OCI-LY7 (cell line): Measurements from ENCODE around the gene MRPS33. TPM values are rescaled to one million over a fixed set of nuclear protein-coding genes. Genes with fewer than 3 reads are reported as not detected.
"Not testable (repeated sequence)": the region's sequence is repeated elsewhere in the genome, so short reads cannot be mapped to it uniquely, and the experiment has no call there.

Experiments
- BruUV-seq: library from RNA; stranded (reverse); fragments of 400-500 nt; replicated peaks from 2 replicates; lab custom pipeline; 2021; lab: Mats Ljungman, UMichigan
- CTCF ChIA-PET: fragments of 300-600 bp; sonication (Branson Sonifier 250); formaldehyde crosslinking; loops from one replicate; lab custom pipeline; 2022; ENCODE audit warnings: antibody characterized with exemption; ENCODE audit not compliant: unreplicated experiment; lab: Charles Lee
- POLR2A ChIA-PET: fragments of 300-600 bp; sonication (Branson Sonifier 250); formaldehyde crosslinking; loops from one replicate; lab custom pipeline; 2022; ENCODE audit warnings: antibody characterized with exemption; lab: Charles Lee
- DNase-seq: peaks from one replicate; pipeline ENCODE4 v3.0.0-alpha.2; 2015; ENCODE audit warnings: low spot score
- H2AFZ ChIP-seq: fragments of 200-600 bp; sonication (generic), shearing (Covaris generic); 2 replicates; pipeline ENCODE4 v1.6.1; 2014; ENCODE audit warnings: mild to moderate bottlenecking, antibody characterized with exemption, low read length, moderate library complexity
- H3K27ac ChIP-seq: fragments of 200-600 bp; sonication (generic); 2 replicates; pipeline ENCODE4 v1.5.1; 2014; ENCODE audit warnings: mixed run types, low read depth, mild to moderate bottlenecking, moderate library complexity, low read length, inconsistent platforms; ENCODE audit not compliant: poor library complexity, severe bottlenecking
- H3K36me3 ChIP-seq: fragments of 200-600 bp; sonication (generic); 2 replicates; pipeline ENCODE4 v1.6.1; 2014; ENCODE audit warnings: mild to moderate bottlenecking, antibody characterized with exemption, low read length, moderate library complexity, mixed read lengths; ENCODE audit not compliant: insufficient read depth
- H3K4me1 ChIP-seq: fragments of 200-600 bp; sonication (generic); 2 replicates; pipeline ENCODE4 v1.5.1; 2014; ENCODE audit warnings: mild to moderate bottlenecking, low read length; ENCODE audit not compliant: insufficient read depth, poor library complexity, severe bottlenecking
- H3K4me2 ChIP-seq: fragments of 200-600 bp; sonication (generic); 2 replicates; pipeline ENCODE4 v1.6.1; 2014; ENCODE audit warnings: mild to moderate bottlenecking, low read length
- H3K4me3 ChIP-seq: fragments of 200-600 bp; sonication (generic); 2 replicates; pipeline ENCODE4 v1.5.1; 2014; ENCODE audit warnings: mild to moderate bottlenecking, low read depth, low read length; ENCODE audit not compliant: poor library complexity, severe bottlenecking
- H3K79me2 ChIP-seq: fragments of 200-600 bp; sonication (generic); 2 replicates; pipeline ENCODE4 v1.6.1; 2016; ENCODE audit warnings: low read depth, mild to moderate bottlenecking, low read length, moderate library complexity, mixed read lengths; ENCODE audit not compliant: insufficient read depth
- H3K9me2 ChIP-seq: fragments of 200-600 bp; sonication (generic); 2 replicates; pipeline ENCODE4 v1.6.1; 2016; ENCODE audit warnings: mild to moderate bottlenecking, low read length, mixed read lengths; ENCODE audit not compliant: insufficient read depth
- H3K9me3 ChIP-seq: fragments of 200-600 bp; sonication (generic); 2 replicates; pipeline ENCODE4 v1.6.1; 2014; ENCODE audit warnings: mild to moderate bottlenecking, mixed run types, low read length, mixed read lengths
- H4K20me1 ChIP-seq: fragments of 200-600 bp; sonication (generic); 2 replicates; pipeline ENCODE4 v1.6.1; 2014; ENCODE audit warnings: mild to moderate bottlenecking, antibody characterized with exemption, low read length, moderate library complexity, mixed read lengths; ENCODE audit not compliant: insufficient read depth
- CTCF ChIP-seq: fragments of 200-600 bp; sonication (generic); conservative IDR thresholded peaks from 2 replicates; pipeline ENCODE4 v1.5.1; 2014; ENCODE audit warnings: mild to moderate bottlenecking, antibody characterized with exemption, low read length, moderate library complexity, mixed read lengths
- EZH2phosphoT487 ChIP-seq: fragments of 200-600 bp; sonication (generic); IDR thresholded peaks from 2 replicates; pipeline ENCODE4 v1.6.1; 2018; ENCODE audit warnings: low read depth, borderline replicate concordance, mild to moderate bottlenecking, mixed run types, antibody characterized with exemption, low read length, moderate library complexity, mixed read lengths
- intact Hi-C: fragments of 100-400 bp; cut with micrococcal nuclease; formaldehyde crosslinking; loops from one replicate; pipeline ENCODE4 v1.10.0; 2022; ENCODE audit not compliant: unreplicated experiment
- total RNA-seq, 2 experiments: library from RNA; depleted of rRNA in 1 of 2; stranded (reverse); fragments of >200 nt in 1 of 2; shearing (Covaris generic) in 1 of 2; gene quantifications; 2 replicates each; pipeline ENCODE4 v1.2.3, GENCODE V29; 2014 to 2022

MRPS33 gene
- total RNA-seq, 2 experiments from 2014 or later = 21.1 to 71.9 TPM

GRCh38 chr7:140967438-140967837 lies 47.3 kb downstream of the MRPS33 start:
- no TSS peak for BruUV-seq
- intact Hi-C loops = no loop called here
- Histone ChIP-seq H4K20me1 (no peaks in the 10 kb centered on the region), H3K9me3 (no peaks in the 10 kb centered on the region), H3K27ac (no peak overlapping the region), H3K36me3 (no peaks in the 10 kb centered on the region), H3K4me2 (no peak overlapping the region), H3K79me2 (no peaks in the 10 kb centered on the region), H2AFZ (no peak overlapping the region), H3K9me2 (no peaks in the 10 kb centered on the region), H3K4me3 (no peak overlapping the region), H3K4me1 (no peaks in the 10 kb centered on the region)
- POLR2A ChIA-PET = interaction anchor here (0.6 kb wide), 1 partner anchor 24 kb away, joined by 3 read pairs; no protein-coding TSS in a partner anchor
- CTCF ChIA-PET = no interaction called here
- DNase-seq = no peak
- no peak for TF ChIP-seq EZH2phosphoT487

GRCh38 chr7:140966561-140967233 lies 48.1 kb downstream of the MRPS33 start:
- Histone ChIP-seq H3K9me2 (no peaks in the 10 kb centered on the region), H2AFZ (no peak overlapping the region), H3K4me1 (no peaks in the 10 kb centered on the region), H3K27ac (no peak overlapping the region), H3K4me2 (no peak overlapping the region), H3K4me3 (no peak overlapping the region), H3K36me3 (no peaks in the 10 kb centered on the region), H4K20me1 (no peaks in the 10 kb centered on the region), H3K79me2 (no peaks in the 10 kb centered on the region), H3K9me3 (no peaks in the 10 kb centered on the region)
- no peak for DNase-seq
- ChIA-PET CTCF (no interaction called here), POLR2A (interaction anchor here (0.6 kb wide), 2 partner anchors 23 to 459 kb away, joined by 3 read pairs; no protein-coding TSS in a partner anchor)
- intact Hi-C loops = no loop called here
- TF ChIP-seq EZH2phosphoT487 (no peak), CTCF (no peak)
- no TSS peak for BruUV-seq

DNA sequence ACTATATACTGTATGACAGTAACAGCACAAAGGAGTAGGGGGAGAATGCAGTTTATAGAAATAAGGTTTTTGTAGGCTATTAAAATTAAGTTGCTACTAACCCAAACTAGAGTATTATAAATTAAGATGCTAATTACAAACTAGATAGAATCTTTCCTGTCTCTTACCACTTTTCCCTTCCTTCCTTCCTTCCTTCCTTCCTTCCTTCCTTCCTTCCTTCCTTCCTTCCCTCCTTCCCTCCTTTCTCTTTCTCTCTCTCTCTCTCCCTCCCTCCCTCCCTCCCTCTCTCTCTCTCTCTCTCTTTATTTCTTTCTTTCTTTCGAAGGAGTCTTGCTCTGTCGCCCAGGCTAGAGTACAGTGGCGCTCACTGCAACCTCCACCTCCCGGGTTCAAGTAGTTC lies 53.6 kb downstream of the MRPS33 start:
- DNase-seq = no peak
- Histone ChIP-seq H3K36me3 (no peaks in the 10 kb centered on the region), H4K20me1 (no peaks in the 10 kb centered on the region), H3K79me2 (no peaks in the 10 kb centered on the region), H3K9me3 (no peaks in the 10 kb centered on the region), H3K27ac (no peak overlapping the region), H3K4me3 (no peak overlapping the region), H3K4me2 (no peak overlapping the region), H2AFZ (no peak overlapping the region), H3K9me2 (no peaks in the 10 kb centered on the region), H3K4me1 (no peaks in the 10 kb centered on the region)
- TF ChIP-seq CTCF = no peak
- TF ChIP-seq EZH2phosphoT487 = no peak
- ChIA-PET CTCF (no interaction called here), POLR2A (no interaction called here)
- intact Hi-C loops = no loop called here
- no TSS peak for BruUV-seq

DNA sequence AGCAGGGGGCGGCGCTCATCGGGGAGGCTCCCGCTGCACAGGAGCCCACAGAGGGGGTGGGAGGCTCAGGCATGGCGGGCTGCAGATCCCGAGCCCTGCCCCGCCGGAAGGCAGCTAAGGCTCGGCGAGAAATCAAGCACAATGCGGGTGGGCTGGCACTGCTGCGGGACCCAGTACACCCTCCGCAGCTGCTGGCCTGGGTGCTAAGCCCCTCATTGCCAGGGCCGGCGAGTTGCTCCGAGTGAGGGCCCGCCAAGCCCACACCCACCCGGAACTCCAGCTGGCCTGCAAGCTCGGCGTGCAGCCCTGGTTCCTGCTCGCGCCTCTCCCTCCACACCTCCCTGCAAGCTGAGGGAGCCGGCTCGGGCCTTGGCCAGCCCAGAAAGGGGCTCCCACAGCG lies 57.8 kb downstream of the MRPS33 start:
- H3K27ac ChIP-seq, H4K20me1 ChIP-seq, H3K4me3 ChIP-seq, H3K36me3 ChIP-seq, H3K4me2 ChIP-seq, H3K79me2 ChIP-seq, BruUV-seq, H3K9me3 ChIP-seq, H2AFZ ChIP-seq, DNase-seq, H3K9me2 ChIP-seq, CTCF ChIA-PET, intact Hi-C loops, H3K4me1 ChIP-seq: not testable (repeated sequence)
- POLR2A ChIA-PET = interaction anchor here (0.7 kb wide), 1 partner anchor 85 kb away, joined by 4 read pairs; no protein-coding TSS in a partner anchor
